CD4-positive, CD25-positive, alpha-beta regulatory T cell (primary cell): ENCODE results near the gene COPG1. TPM values are rescaled to one million over a fixed set of nuclear protein-coding genes. Genes with fewer than 3 reads are reported as not detected.

Source experiments
- ATAC-seq, 2 donors: fragments of 150-1000 bp; cut with Tn5 transposase; one replicate each; pipeline ENCODE4 v1.10.0; 2021; ENCODE audit warnings: low read depth in 2 of 2, moderate number of reproducible peaks in 2 of 2, moderate library complexity in 1 of 2
- DNase-seq, 3 donors: peaks; one replicate each; pipeline versions ENCODE4 v3.0.0 to v3.0.0-alpha.2; 2012 to 2022; ENCODE audit warnings: mixed read lengths in 1 of 3
- H3K27ac ChIP-seq: one replicate; pipeline ENCODE4 v1.7.0; 2013; ENCODE audit warnings: mild to moderate bottlenecking, low read length; ENCODE audit not compliant: insufficient read depth, poor library complexity, severe bottlenecking
- H3K27me3 ChIP-seq: one replicate; pipeline ENCODE4 v1.7.0; 2013; ENCODE audit warnings: low read length; ENCODE audit not compliant: control insufficient read depth, insufficient read depth
- H3K36me3 ChIP-seq: one replicate; pipeline ENCODE4 v1.7.0; 2013; ENCODE audit warnings: mild to moderate bottlenecking, low read length, moderate library complexity; ENCODE audit not compliant: control insufficient read depth, insufficient read depth
- H3K4me1 ChIP-seq: 2 replicates; pipeline ENCODE4 v1.7.0; 2013; ENCODE audit warnings: mild to moderate bottlenecking, low read length; ENCODE audit not compliant: insufficient read depth, control insufficient read depth, poor library complexity, severe bottlenecking
- H3K4me3 ChIP-seq: one replicate; pipeline ENCODE4 v1.7.0; 2013; ENCODE audit warnings: low read depth, mild to moderate bottlenecking, low read length, moderate library complexity
- H3K9me3 ChIP-seq, 2 experiments: 1 replicate in 1 of 2; 2 replicates in 1 of 2; pipeline ENCODE4 v1.7.0; 2013; ENCODE audit warnings: low read length in 2 of 2, mild to moderate bottlenecking in 1 of 2, moderate library complexity in 1 of 2; ENCODE audit not compliant: control insufficient read depth in 2 of 2
- H3K27ac Mint-ChIP-seq, 3 donors: one replicate each; pipeline ENCODE4 v1.8.0; 2020 to 2022; ENCODE audit warnings: mild to moderate bottlenecking in 3 of 3, mixed read lengths in 3 of 3, moderate library complexity in 2 of 3
- H3K27me3 Mint-ChIP-seq: one replicate; pipeline ENCODE4 v1.8.0; 2022; ENCODE audit warnings: mild to moderate bottlenecking, mixed read lengths
- H3K36me3 Mint-ChIP-seq: one replicate; pipeline ENCODE4 v1.8.0; 2020; ENCODE audit warnings: mixed read lengths
- H3K4me1 Mint-ChIP-seq, 4 donors: one replicate each; pipeline ENCODE4 v1.8.0; 2020 to 2022; ENCODE audit warnings: mixed read lengths in 4 of 4, mild to moderate bottlenecking in 1 of 4
- H3K4me3 Mint-ChIP-seq, 4 donors: one replicate each; pipeline ENCODE4 v1.8.0; 2020 to 2022; ENCODE audit warnings: mild to moderate bottlenecking in 4 of 4, mixed read lengths in 4 of 4, moderate library complexity in 3 of 4
- H3K9me3 Mint-ChIP-seq, 7 donors: one replicate each; pipeline ENCODE4 v1.8.0; 2020 to 2022; ENCODE audit warnings: mixed read lengths in 7 of 7, mild to moderate bottlenecking in 3 of 7, moderate library complexity in 2 of 7
- polyA plus RNA-seq, 4 donors: library from polyadenylated mRNA; unstranded; fragments of 300-500 nt; fragmentation: Illumina TruSeq; gene quantifications; one replicate each; pipeline ENCODE4 v1.2.3, GENCODE V29; 2021
- total RNA-seq: library from RNA; stranded (reverse); gene quantifications from one replicate; pipeline ENCODE4 v1.2.3, GENCODE V29; 2022

COPG1 gene
- total and polyA plus RNA-seq, 5 donors from 2014 or later: 67.7 to 105 (median 88.4) TPM

GRCh38 chr3:129233538-129233937, 15.9 kb upstream of the COPG1 start:
- Mint-ChIP-seq H3K27me3 (no peaks in the 10 kb centered on the region), H3K36me3 (no peaks in the 10 kb centered on the region), H3K27ac (peak overlapping the region; percentile 14 to 90 (median 23)), H3K4me3 (no peak overlapping the region), H3K4me1 (peaks cover 0 to 3% (median 1%) of the 10 kb centered on the region in 4 donors), H3K9me3 (no peaks in the 10 kb centered on the region)
- Histone ChIP-seq H3K27me3 (no peaks in the 10 kb centered on the region), H3K36me3 (no peaks in the 10 kb centered on the region), H3K27ac (no peak overlapping the region), H3K9me3 (no peaks in the 10 kb centered on the region), H3K4me3 (no peak overlapping the region), H3K4me1 (no peaks in the 10 kb centered on the region)
- ATAC-seq: peak; percentile 55 to 60
- no peak for DNase-seq

GRCh38 chr3:129234441-129234840, 15.0 kb upstream of the COPG1 start:
- H3K27ac Mint-ChIP-seq: peak overlapping the region in 2 of 3 donors; percentile 47 to 61
- Histone ChIP-seq H3K27me3 (no peaks in the 10 kb centered on the region), H3K36me3 (no peaks in the 10 kb centered on the region), H3K27ac (no peak overlapping the region), H3K4me1 (no peaks in the 10 kb centered on the region), H3K9me3 (no peaks in the 10 kb centered on the region), H3K4me3 (no peak overlapping the region)
- H3K36me3 Mint-ChIP-seq: no peaks in the 10 kb centered on the region
- H3K9me3 Mint-ChIP-seq: no peaks in the 10 kb centered on the region
- H3K27me3 Mint-ChIP-seq: no peaks in the 10 kb centered on the region
- no peak for ATAC-seq
- H3K4me3 Mint-ChIP-seq: no peak overlapping the region
- no peak for DNase-seq
- H3K4me1 Mint-ChIP-seq: peaks cover 0 to 8% (median 7%) of the 10 kb centered on the region in 4 donors

- H3K4me3 ChIP-seq: no peak overlapping the region
- no peaks in the 10 kb centered on the region for H3K36me3 ChIP-seq
- ATAC-seq (no peak), DNase-seq (no peak)
- Mint-ChIP-seq H3K36me3 (no peaks in the 10 kb centered on the region), H3K4me1 (peaks cover 0 to 10% (median 7%) of the 10 kb centered on the region in 4 donors), H3K27ac (peak overlapping the region in 1 of 3 donors; percentile 57), H3K27me3 (no peaks in the 10 kb centered on the region), H3K9me3 (no peaks in the 10 kb centered on the region), H3K4me3 (no peak overlapping the region)
- no peaks in the 10 kb centered on the region for H3K9me3 ChIP-seq
- no peaks in the 10 kb centered on the region for H3K27me3 ChIP-seq
- H3K27ac ChIP-seq: no peak overlapping the region
- peaks cover 5% of the 10 kb centered on the region for H3K4me1 ChIP-seq
Measured at GRCh38 chr3:129235344-129235917, 14.0 kb upstream of the COPG1 start.

GRCh38 chr3:129238945-129239705, 10.3 kb upstream of the COPG1 start:
- H3K27ac ChIP-seq: no peak overlapping the region

GRCh38 chr3:129239991-129240390, 9.4 kb upstream of the COPG1 start:
- ATAC-seq: no peak
- H3K27ac Mint-ChIP-seq: no peak overlapping the region

More at GRCh38 chr3:129238945-129239705, 10.3 kb upstream of the COPG1 start:
- no peak overlapping the region for H3K4me3 ChIP-seq
- no peaks in the 10 kb centered on the region for H3K36me3 ChIP-seq
- ATAC-seq (peak; percentile 50 to 55), DNase-seq (peak in 1 of 3 donors; percentile 93)
- no peaks in the 10 kb centered on the region for H3K27me3 ChIP-seq
- peaks cover 5% of the 10 kb centered on the region for H3K4me1 ChIP-seq
- no peaks in the 10 kb centered on the region for H3K27me3 Mint-ChIP-seq
- peaks cover 0 to 10% (median 5%) of the 10 kb centered on the region in 4 donors for H3K4me1 Mint-ChIP-seq
- H3K9me3 ChIP-seq: no peaks in the 10 kb centered on the region
- H3K27ac Mint-ChIP-seq: peak overlapping the region; percentile 22 to 82 (median 65)
- no peaks in the 10 kb centered on the region for H3K36me3 Mint-ChIP-seq
- peak overlapping the region in 1 of 4 donors; percentile 61 for H3K4me3 Mint-ChIP-seq
- no peaks in the 10 kb centered on the region for H3K9me3 Mint-ChIP-seq

GRCh38 chr3:129240436-129240835, 9.0 kb upstream of the COPG1 start:
- H3K36me3 ChIP-seq: no peaks in the 10 kb centered on the region
- peaks cover 7% of the 10 kb centered on the region for H3K4me1 ChIP-seq
- H3K27me3 ChIP-seq: no peaks in the 10 kb centered on the region
- no peak overlapping the region for H3K4me3 ChIP-seq
- DNase-seq (no peak), ATAC-seq (no peak)
- no peaks in the 10 kb centered on the region for H3K9me3 ChIP-seq
- H3K27me3 Mint-ChIP-seq: no peaks in the 10 kb centered on the region
- peaks cover under 1 to 10% (median 7%) of the 10 kb centered on the region in 4 donors for H3K4me1 Mint-ChIP-seq
- H3K4me3 Mint-ChIP-seq: no peak overlapping the region
- no peak overlapping the region for H3K27ac ChIP-seq
- no peaks in the 10 kb centered on the region for H3K36me3 Mint-ChIP-seq
- no peaks in the 10 kb centered on the region for H3K9me3 Mint-ChIP-seq
- no peak overlapping the region for H3K27ac Mint-ChIP-seq

More at GRCh38 chr3:129239991-129240390, 9.4 kb upstream of the COPG1 start:
- no peaks in the 10 kb centered on the region for H3K9me3 ChIP-seq
- DNase-seq: no peak
- Mint-ChIP-seq H3K4me1 (peaks cover 0 to 10% (median 5%) of the 10 kb centered on the region in 4 donors), H3K9me3 (no peaks in the 10 kb centered on the region), H3K27me3 (no peaks in the 10 kb centered on the region), H3K4me3 (no peak overlapping the region), H3K36me3 (no peaks in the 10 kb centered on the region)
- no peaks in the 10 kb centered on the region for H3K36me3 ChIP-seq
- H3K27ac ChIP-seq: no peak overlapping the region
- no peaks in the 10 kb centered on the region for H3K27me3 ChIP-seq
- H3K4me3 ChIP-seq: no peak overlapping the region
- H3K4me1 ChIP-seq: peaks cover 5% of the 10 kb centered on the region

GRCh38 chr3:129245141-129245540, 4.3 kb upstream of the COPG1 start:
- Mint-ChIP-seq H3K36me3 (peaks cover 2% of the 10 kb centered on the region), H3K27me3 (no peaks in the 10 kb centered on the region), H3K9me3 (no peaks in the 10 kb centered on the region), H3K27ac (no peak overlapping the region), H3K4me1 (peaks cover 19 to 29% (median 24%) of the 10 kb centered on the region in 4 donors), H3K4me3 (no peak overlapping the region)
- no peaks in the 10 kb centered on the region for H3K9me3 ChIP-seq
- H3K27ac ChIP-seq: no peak overlapping the region
- H3K36me3 ChIP-seq: no peaks in the 10 kb centered on the region
- ATAC-seq: no peak
- no peak for DNase-seq
- H3K4me1 ChIP-seq: peaks cover 17% of the 10 kb centered on the region
- no peak overlapping the region for H3K4me3 ChIP-seq
- H3K27me3 ChIP-seq: no peaks in the 10 kb centered on the region
